H1 (cell line): ENCODE results near the gene ABCA5. TPM values are rescaled to one million over a fixed set of nuclear protein-coding genes. Genes with fewer than 3 reads are reported as not detected.

Experiments
- CTCF ChIA-PET: fragments of 300-600 bp; sonication (Branson Sonifier 250); formaldehyde crosslinking; loops from one replicate; lab custom pipeline; 2021; ENCODE audit not compliant: partially characterized antibody; lab: Charles Lee
- POLR2A ChIA-PET: fragments of 300-600 bp; sonication (Branson Sonifier 250); formaldehyde crosslinking; loops from one replicate; lab custom pipeline; 2021; ENCODE audit warnings: inconsistent platforms; ENCODE audit not compliant: partially characterized antibody; lab: Charles Lee
- DNase-seq, 2 experiments: peaks; one replicate each; pipeline versions ENCODE4 v3.0.0 to v3.0.0-alpha.2; 2010 to 2022; ENCODE audit warnings: low spot score in 2 of 2, low read depth in 1 of 2, mixed read lengths in 1 of 2
- FAIRE-seq: peaks from 2 replicates; lab custom pipeline; 2011; peaks lifted over from hg19 to GRCh38; lab: Jason Lieb, UNC
- H2AFZ ChIP-seq: 2 replicates; pipeline ENCODE4 v1.8.1; 2012; ENCODE audit warnings: low read length, inconsistent platforms
- H2AK5ac ChIP-seq: 2 replicates; pipeline ENCODE4 v1.6.1; 2013; ENCODE audit warnings: low read depth, low read length
- H2BK120ac ChIP-seq: replicated peaks from 2 replicates; pipeline ENCODE3; 2013; ENCODE audit warnings: low read depth, low read length, inconsistent platforms
- H2BK12ac ChIP-seq: 2 replicates; pipeline ENCODE4 v1.6.1; 2013; ENCODE audit warnings: low read depth, low read length
- H2BK15ac ChIP-seq: 2 replicates; pipeline ENCODE4 v1.6.1; 2013; ENCODE audit warnings: low read length
- H2BK20ac ChIP-seq: 2 replicates; pipeline ENCODE4 v1.6.1; 2013; ENCODE audit warnings: low read length
- H2BK5ac ChIP-seq: 2 replicates; pipeline ENCODE4 v1.6.1; 2013; ENCODE audit warnings: low read depth, low read length
- H3K14ac ChIP-seq: 2 replicates; pipeline ENCODE4 v1.6.1; 2013; ENCODE audit warnings: inconsistent platforms; ENCODE audit not compliant: insufficient read length
- H3K18ac ChIP-seq: 2 replicates; pipeline ENCODE4 v1.6.1; 2013; ENCODE audit warnings: low read length; ENCODE audit errors: extremely low read depth
- H3K23ac ChIP-seq: 2 replicates; pipeline ENCODE4 v1.6.1; 2013; ENCODE audit warnings: inconsistent platforms; ENCODE audit not compliant: insufficient read length
- H3K23me2 ChIP-seq: 2 replicates; pipeline ENCODE4 v1.6.1; 2013; ENCODE audit warnings: low read depth, low read length
- H3K27ac ChIP-seq: 2 replicates; pipeline ENCODE4 v1.6.1; 2011; ENCODE audit warnings: low read depth, low read length, inconsistent platforms
- H3K27me3 ChIP-seq, 4 experiments: replicated peaks in 1 of 4; 1 replicate in 1 of 4; 2 replicates in 3 of 4; pipeline versions ENCODE4 v1.6.1 to v1.8.1; 2011 to 2013; ENCODE audit warnings: low read length in 3 of 4, mild to moderate bottlenecking in 3 of 4, inconsistent platforms in 2 of 4, mixed read lengths in 2 of 4, moderate library complexity in 1 of 4; ENCODE audit not compliant: control insufficient read depth in 3 of 4, insufficient read depth in 3 of 4; ENCODE audit errors: extremely low read depth in 1 of 4
- H3K36me3 ChIP-seq, 4 experiments: 2 replicates each; pipeline versions ENCODE4 v1.6.1 to v1.8.1; 2011 to 2013; ENCODE audit warnings: mild to moderate bottlenecking in 4 of 4, low read length in 3 of 4, moderate library complexity in 2 of 4, control low read depth in 1 of 4, inconsistent platforms in 1 of 4; ENCODE audit not compliant: insufficient read depth in 4 of 4, control insufficient read depth in 2 of 4
- H3K4ac ChIP-seq: replicated peaks from 2 replicates; pipeline ENCODE3; 2013; ENCODE audit warnings: low read length, low read depth, mixed read lengths, inconsistent platforms; ENCODE audit not compliant: insufficient read length
- H3K4me1 ChIP-seq, 4 experiments: replicated peaks in 1 of 4; 1 replicate in 1 of 4; 2 replicates in 3 of 4; pipeline versions ENCODE4 v1.6.1 to v1.8.1; 2011 to 2013; ENCODE audit warnings: low read length in 3 of 4, inconsistent platforms in 2 of 4, mixed read lengths in 1 of 4; ENCODE audit not compliant: insufficient read depth in 4 of 4, control insufficient read depth in 3 of 4
- H3K4me2 ChIP-seq, 2 experiments: 2 replicates each; pipeline versions ENCODE4 v1.6.1 to v1.8.1; 2011 to 2013; ENCODE audit warnings: low read depth in 2 of 2, low read length in 2 of 2, control low read depth in 1 of 2, inconsistent platforms in 1 of 2, mild to moderate bottlenecking in 1 of 2; ENCODE audit not compliant: insufficient read depth in 1 of 2
- H3K4me3 ChIP-seq, 4 experiments: fragments of 200-600, 300-600 bp in 1 of 4; sonication (generic), shearing (Covaris generic), sonication (Bioruptor Twin) in 1 of 4; 2 replicates each; pipeline versions ENCODE4 v1.5.1 to v1.8.1; 2011 to 2016; ENCODE audit warnings: low read length in 4 of 4, low read depth in 3 of 4, control low read depth in 2 of 4, inconsistent platforms in 2 of 4, mild to moderate bottlenecking in 2 of 4, mixed read lengths in 1 of 4, moderate library complexity in 1 of 4; ENCODE audit not compliant: insufficient read depth in 2 of 4; ENCODE audit errors: extremely low read depth in 1 of 4
- H3K56ac ChIP-seq: replicated peaks from 2 replicates; pipeline ENCODE3; 2013; ENCODE audit warnings: low read depth, mild to moderate bottlenecking, mixed read lengths, low read length, inconsistent platforms; ENCODE audit not compliant: insufficient read length
- H3K79me1 ChIP-seq: 2 replicates; pipeline ENCODE4 v1.6.1; 2013; ENCODE audit warnings: low read depth, low read length, control low read depth
- H3K79me2 ChIP-seq, 2 experiments: 2 replicates each; pipeline versions ENCODE4 v1.6.1 to v1.8.1; 2012 to 2013; ENCODE audit warnings: low read length in 2 of 2, mild to moderate bottlenecking in 2 of 2, inconsistent platforms in 1 of 2; ENCODE audit not compliant: insufficient read depth in 2 of 2, control insufficient read depth in 1 of 2
- H3K9ac ChIP-seq, 4 experiments: replicated peaks in 1 of 4; 1 replicate in 1 of 4; 2 replicates in 3 of 4; pipeline versions ENCODE4 v1.6.1 to v1.8.1; 2011 to 2013; ENCODE audit warnings: low read depth in 3 of 4, low read length in 3 of 4, control low read depth in 2 of 4, mild to moderate bottlenecking in 2 of 4, moderate library complexity in 2 of 4, inconsistent platforms in 1 of 4; ENCODE audit errors: extremely low read depth in 1 of 4
- H3K9me3 ChIP-seq, 2 experiments: 2 replicates each; pipeline versions ENCODE4 v1.6.1 to v1.8.1; 2012 to 2013; ENCODE audit warnings: mild to moderate bottlenecking in 2 of 2, moderate library complexity in 2 of 2, control low read depth in 1 of 2, inconsistent platforms in 1 of 2, low read depth in 1 of 2, low read length in 1 of 2, mixed read lengths in 1 of 2; ENCODE audit not compliant: insufficient read depth in 2 of 2
- H4K20me1 ChIP-seq, 2 experiments: replicated peaks in 1 of 2; 2 replicates each; pipeline versions ENCODE3 to v1.8.1; 2011 to 2013; ENCODE audit warnings: inconsistent platforms in 2 of 2, low read length in 2 of 2, mild to moderate bottlenecking in 1 of 2; ENCODE audit not compliant: insufficient read depth in 2 of 2, control insufficient read depth in 1 of 2
- H4K5ac ChIP-seq: 2 replicates; pipeline ENCODE4 v1.6.1; 2013; ENCODE audit warnings: low read length, low read depth, mixed read lengths, inconsistent platforms; ENCODE audit not compliant: insufficient read length
- H4K8ac ChIP-seq: 2 replicates; pipeline ENCODE4 v1.8.0; 2013; ENCODE audit warnings: mild to moderate bottlenecking, moderate library complexity, low read length, inconsistent platforms; ENCODE audit not compliant: insufficient read depth; ENCODE audit errors: extremely low read depth
- H4K91ac ChIP-seq: replicated peaks from 2 replicates; pipeline ENCODE3; 2013; ENCODE audit warnings: low read length, mixed read lengths, inconsistent platforms; ENCODE audit not compliant: insufficient read length
- EGR1 ChIP-seq: IDR thresholded peaks from 2 replicates; pipeline ENCODE4 v1.6.1; 2011; ENCODE audit warnings: low read depth, low read length, borderline replicate concordance
- GTF2F1 ChIP-seq: IDR thresholded peaks from 2 replicates; pipeline ENCODE4 v1.6.1; 2012; ENCODE audit warnings: low read depth, low read length, improper control_type of control experiment, borderline replicate concordance
- JUN ChIP-seq: IDR thresholded peaks from 2 replicates; pipeline ENCODE4 v1.6.1; 2011; ENCODE audit warnings: low read depth, mild to moderate bottlenecking, improper control_type of control experiment, low read length
- KDM1A ChIP-seq: fragments of 200-600, 300-600 bp; sonication (generic); IDR thresholded peaks from 2 replicates; pipeline ENCODE4 v1.7.1; 2016; ENCODE audit warnings: mild to moderate bottlenecking, low read length, borderline replicate concordance
- NRF1 ChIP-seq: IDR thresholded peaks from 2 replicates; pipeline ENCODE4 v1.6.1; 2011; ENCODE audit warnings: mild to moderate bottlenecking, low read depth, low read length, improper control_type of control experiment
- SAP30 ChIP-seq: fragments of 300-600 bp; sonication (generic); IDR thresholded peaks from 2 replicates; pipeline ENCODE4 v1.7.1; 2012; ENCODE audit warnings: low read length, moderate library complexity, mild to moderate bottlenecking, inconsistent platforms; ENCODE audit not compliant: insufficient read depth, insufficient replicate concordance
- SIN3A ChIP-seq, 2 experiments: IDR thresholded peaks in 1 of 2; conservative IDR thresholded peaks in 1 of 2; 2 replicates each; pipeline ENCODE4 v1.6.1; 2011 to 2012; ENCODE audit warnings: low read length in 2 of 2, improper control_type of control experiment in 1 of 2, low read depth in 1 of 2, mild to moderate bottlenecking in 1 of 2
- SP1 ChIP-seq: IDR thresholded peaks from 2 replicates; pipeline ENCODE4 v1.6.1; 2011; ENCODE audit warnings: low read depth, low read length
- SRF ChIP-seq: IDR thresholded peaks from 2 replicates; pipeline ENCODE4 v1.6.1; 2011; ENCODE audit warnings: mild to moderate bottlenecking, low read depth, low read length, moderate library complexity
- TCF12 ChIP-seq: IDR thresholded peaks from 2 replicates; pipeline ENCODE4 v1.6.1; 2011; ENCODE audit warnings: low read depth, mild to moderate bottlenecking, low read length
- WGBS, 2 experiments: shearing (Covaris generic) in 1 of 2; methylation state at CpG; one replicate each; pipeline versions ENCODE4 v1.1.6 to v1.1.7; 2013 to 2015; ENCODE audit warnings: low lambda C conversion rate in 2 of 2, mixed read lengths in 2 of 2, inconsistent platforms in 1 of 2, low coverage in 1 of 2, missing lambda C conversion rate in 1 of 2; ENCODE audit not compliant: insufficient replicate concordance in 2 of 2, insufficient coverage in 1 of 2, insufficient read length in 1 of 2; ENCODE audit errors: extremely low coverage in 1 of 2, missing lambda C conversion rate in 1 of 2; 5-methylcytosine and 5-hydroxymethylcytosine counted together
- polyA plus RNA-seq, 7 experiments: library from polyadenylated mRNA; depleted of rRNA in 3 of 7; stranded (reverse) in 5 of 7; unstranded in 2 of 7; fragments of >200 nt in 5 of 7; fragments of 200-250 nt in 2 of 7; gene quantifications; 1 replicate in 5 of 7; 2 replicates in 1 of 7; 4 replicates in 1 of 7; pipeline versions ENCODE4 v1.2.1 to v1.2.3, GENCODE V29; 2011 to 2013; ENCODE audit warnings: missing spikeins in 2 of 7, mixed read lengths in 2 of 7
- total RNA-seq: library from RNA; stranded (reverse); fragmentation: NEBNext Ultra II Directional; extraction: Animal tissue kit (Norgen Biotek cat#: 25700); gene quantifications from 2 replicates; pipeline ENCODE4 v1.2.1, GENCODE V29; 2021
- TF ChIP-seq, protein P1 (sequence below), 3 experiments: IDR thresholded peaks; 1 replicate in 2 of 3; 2 replicates in 1 of 3; pipeline versions ENCODE4 v1.5.1 to v1.6.1; 2011; ENCODE audit warnings: low read length in 3 of 3, mild to moderate bottlenecking in 3 of 3, inconsistent platforms in 2 of 3, low read depth in 1 of 3, moderate library complexity in 1 of 3; ENCODE audit not compliant: insufficient read depth in 1 of 3; ENCODE audit errors: control extremely low read depth in 1 of 3
- TF ChIP-seq, protein P2 (sequence below): IDR thresholded peaks from 2 replicates; pipeline ENCODE4 v1.6.1; 2012; ENCODE audit warnings: inconsistent platforms

The ABCA5 gene
- total and polyA plus RNA-seq, 2 of the 8 experiments (the other 6 are each of a cell fraction or from before 2014, with no cell fraction given): 1.3 to 4.1 TPM

DNA sequence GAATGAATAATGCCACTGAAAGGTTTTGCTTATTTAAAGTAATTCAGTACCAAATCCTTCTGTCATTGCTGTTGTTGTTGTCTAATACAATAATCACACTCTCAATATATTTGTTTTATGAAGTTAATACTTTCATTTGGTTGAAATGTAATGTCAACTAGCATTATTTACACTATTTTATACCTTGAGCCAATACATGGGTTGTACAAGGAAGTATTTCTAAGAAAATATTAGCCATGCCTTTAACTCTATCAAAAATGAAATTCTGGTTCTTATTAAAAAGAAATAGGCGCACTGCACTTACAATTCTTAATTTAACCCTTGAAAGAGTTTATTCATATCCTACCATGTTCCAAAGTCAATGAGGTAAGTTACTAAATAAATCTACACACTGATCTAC, 80.7 kb downstream of the ABCA5 start:
- CTCF ChIA-PET: interaction anchor here (1.5 to 4.5 kb wide), 4 partner anchors 8 to 474 kb away, joined by 5 to 20 read pairs (median 10); no protein-coding TSS in a partner anchor
- FAIRE-seq: no peak
- Histone ChIP-seq H3K23me2 (no peaks in the 10 kb centered on the region), H3K27ac (no peak overlapping the region), H3K9ac (no peak overlapping the region), H3K14ac (no peak overlapping the region), H2AK5ac (no peak overlapping the region), H3K4me1 (no peaks in the 10 kb centered on the region), H3K27me3 (no peaks in the 10 kb centered on the region), H4K20me1 (no peaks in the 10 kb centered on the region), H3K9me3 (no peaks in the 10 kb centered on the region), H2BK20ac (no peak overlapping the region), H2BK5ac (no peak overlapping the region), H3K79me1 (no peaks in the 10 kb centered on the region), H4K91ac (no peak overlapping the region), H2BK15ac (no peak overlapping the region), H2BK120ac (no peak overlapping the region), H3K4me2 (no peak overlapping the region), H2BK12ac (no peak overlapping the region), H3K23ac (no peak overlapping the region), H3K36me3 (no peaks in the 10 kb centered on the region), H4K8ac (no peak overlapping the region), H3K56ac (no peak overlapping the region), H2AFZ (no peak overlapping the region), H3K4me3 (no peak overlapping the region), H3K18ac (no peak overlapping the region), H4K5ac (no peak overlapping the region), H3K79me2 (no peaks in the 10 kb centered on the region), H3K4ac (no peak overlapping the region)
- 77% methylated on average over 1 of the region's 1 CpG; no CpG with 5 or more reads in 1 of the 2 experiments for WGBS, 2 experiments
- DNase-seq: no peak
- POLR2A ChIA-PET: no interaction called here
- TF ChIP-seq TCF12 (no peak), SAP30 (no peak), KDM1A (no peak), JUN (no peak), GTF2F1 (no peak), SRF (no peak), SIN3A (conservative IDR thresholded peaks at IDR 0.05 in 1 of 2, IDR thresholded peaks at IDR 0.05 in 1 of 2; ENCODE audit: low read depth in 1 of 2, low read length in 2 of 2) (no peak), NRF1 (no peak), SP1 (no peak), EGR1 (no peak)
- TF ChIP-seq, protein P1, sequence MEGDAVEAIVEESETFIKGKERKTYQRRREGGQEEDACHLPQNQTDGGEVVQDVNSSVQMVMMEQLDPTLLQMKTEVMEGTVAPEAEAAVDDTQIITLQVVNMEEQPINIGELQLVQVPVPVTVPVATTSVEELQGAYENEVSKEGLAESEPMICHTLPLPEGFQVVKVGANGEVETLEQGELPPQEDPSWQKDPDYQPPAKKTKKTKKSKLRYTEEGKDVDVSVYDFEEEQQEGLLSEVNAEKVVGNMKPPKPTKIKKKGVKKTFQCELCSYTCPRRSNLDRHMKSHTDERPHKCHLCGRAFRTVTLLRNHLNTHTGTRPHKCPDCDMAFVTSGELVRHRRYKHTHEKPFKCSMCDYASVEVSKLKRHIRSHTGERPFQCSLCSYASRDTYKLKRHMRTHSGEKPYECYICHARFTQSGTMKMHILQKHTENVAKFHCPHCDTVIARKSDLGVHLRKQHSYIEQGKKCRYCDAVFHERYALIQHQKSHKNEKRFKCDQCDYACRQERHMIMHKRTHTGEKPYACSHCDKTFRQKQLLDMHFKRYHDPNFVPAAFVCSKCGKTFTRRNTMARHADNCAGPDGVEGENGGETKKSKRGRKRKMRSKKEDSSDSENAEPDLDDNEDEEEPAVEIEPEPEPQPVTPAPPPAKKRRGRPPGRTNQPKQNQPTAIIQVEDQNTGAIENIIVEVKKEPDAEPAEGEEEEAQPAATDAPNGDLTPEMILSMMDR (IDR thresholded peaks at IDR 0.05; ENCODE audit: control extremely low read depth in 1 of 3, insufficient read depth in 1 of 3, low read depth in 1 of 3, low read length in 3 of 3): no peak
- TF ChIP-seq, protein P2, sequence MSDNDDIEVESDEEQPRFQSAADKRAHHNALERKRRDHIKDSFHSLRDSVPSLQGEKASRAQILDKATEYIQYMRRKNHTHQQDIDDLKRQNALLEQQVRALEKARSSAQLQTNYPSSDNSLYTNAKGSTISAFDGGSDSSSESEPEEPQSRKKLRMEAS: no peak
